ENCODE measurements around the gene FLT3LG. TPM values are rescaled to one million over a fixed set of nuclear protein-coding genes. Genes with fewer than 3 reads are reported as not detected.
"Not testable (repeated sequence)": the region's sequence is repeated elsewhere in the genome, so short reads cannot be mapped to it uniquely, and the experiment has no call there.

Gene FLT3LG
- total RNA-seq, 1 donor: 4.3 TPM

GRCh38 chr19:49443366-49444099, 30.5 kb upstream of the FLT3LG start:
- no peaks in the 10 kb centered on the region for H4K20me1 ChIP-seq (ENCODE audit: insufficient read depth, low read length)
- DNase-seq (ENCODE audit: insufficient read length, low spot score, missing footprints): peak; percentile 100
- H3K36me3 ChIP-seq (ENCODE audit: insufficient read depth, low read length): peaks cover 3% of the 10 kb centered on the region
- H3K9me3 ChIP-seq (ENCODE audit: low read depth, low read length): no peaks in the 10 kb centered on the region
- H3K79me2 ChIP-seq (ENCODE audit: insufficient read depth, low read length): no peaks in the 10 kb centered on the region
- H3K4me2 ChIP-seq (ENCODE audit: insufficient read depth, low read length): peak overlapping the region; percentile 94
- peak; percentile 66 for TF ChIP-seq CTCF (IDR thresholded peaks at IDR 0.05; ENCODE audit: extremely low read depth, low read depth, low read length)
- H3K27me3 ChIP-seq (ENCODE audit: insufficient read depth, low read length): peaks cover 38% of the 10 kb centered on the region
- peak overlapping the region; percentile 92 for H2AFZ ChIP-seq (ENCODE audit: low read length)
- H3K27ac ChIP-seq (ENCODE audit: low read depth, low read length): no peak overlapping the region
- peaks cover 10% of the 10 kb centered on the region for H3K4me1 ChIP-seq (ENCODE audit: insufficient read depth, low read length)
- H3K4me3 ChIP-seq (ENCODE audit: insufficient read depth, low read length): peak overlapping the region; percentile 76

GRCh38 chr19:49444100-49444700, 29.8 kb upstream of the FLT3LG start:
- H2AFZ ChIP-seq (ENCODE audit: low read length); H3K36me3 ChIP-seq (ENCODE audit: insufficient read depth, low read length); H3K9me3 ChIP-seq (ENCODE audit: low read depth, low read length); H4K20me1 ChIP-seq (ENCODE audit: insufficient read depth, low read length); H3K4me3 ChIP-seq (ENCODE audit: insufficient read depth, low read length); H3K4me1 ChIP-seq (ENCODE audit: insufficient read depth, low read length); H3K27ac ChIP-seq (ENCODE audit: low read depth, low read length); H3K79me2 ChIP-seq (ENCODE audit: insufficient read depth, low read length): not testable (repeated sequence)
- peak overlapping the region; percentile 94 for H3K4me2 ChIP-seq (ENCODE audit: insufficient read depth, low read length)
- H3K27me3 ChIP-seq (ENCODE audit: insufficient read depth, low read length): peaks cover 31% of the 10 kb centered on the region
- peak; percentile 79 for DNase-seq (ENCODE audit: insufficient read length, low spot score, missing footprints)

GRCh38 chr19:49445997-49446396, 28.0 kb upstream of the FLT3LG start:
- DNase-seq (ENCODE audit: insufficient read length, low spot score, missing footprints): peak; percentile 6
- Histone ChIP-seq H3K4me2 (ENCODE audit: insufficient read depth, low read length) (no peak overlapping the region), H3K9me3 (ENCODE audit: low read depth, low read length) (no peaks in the 10 kb centered on the region), H3K4me3 (ENCODE audit: insufficient read depth, low read length) (no peak overlapping the region), H3K27me3 (ENCODE audit: insufficient read depth, low read length) (peaks cover 14% of the 10 kb centered on the region), H3K27ac (ENCODE audit: low read depth, low read length) (no peak overlapping the region), H3K4me1 (ENCODE audit: insufficient read depth, low read length) (peaks cover 11% of the 10 kb centered on the region), H3K36me3 (ENCODE audit: insufficient read depth, low read length) (peaks cover 6% of the 10 kb centered on the region), H4K20me1 (ENCODE audit: insufficient read depth, low read length) (no peaks in the 10 kb centered on the region), H2AFZ (ENCODE audit: low read length) (no peak overlapping the region), H3K79me2 (ENCODE audit: insufficient read depth, low read length) (peaks cover 9% of the 10 kb centered on the region)
- no peak for TF ChIP-seq CTCF (IDR thresholded peaks at IDR 0.05; ENCODE audit: extremely low read depth, low read depth, low read length)

- Histone ChIP-seq H3K79me2 (ENCODE audit: insufficient read depth, low read length) (peaks cover 15% of the 10 kb centered on the region), H3K36me3 (ENCODE audit: insufficient read depth, low read length) (peaks cover 6% of the 10 kb centered on the region), H3K27me3 (ENCODE audit: insufficient read depth, low read length) (no peaks in the 10 kb centered on the region), H3K4me2 (ENCODE audit: insufficient read depth, low read length) (no peak overlapping the region), H4K20me1 (ENCODE audit: insufficient read depth, low read length) (no peaks in the 10 kb centered on the region), H3K27ac (ENCODE audit: low read depth, low read length) (no peak overlapping the region), H2AFZ (ENCODE audit: low read length) (no peak overlapping the region), H3K4me3 (ENCODE audit: insufficient read depth, low read length) (no peak overlapping the region), H3K9me3 (ENCODE audit: low read depth, low read length) (no peaks in the 10 kb centered on the region), H3K4me1 (ENCODE audit: insufficient read depth, low read length) (peaks cover 5% of the 10 kb centered on the region)
- no peak for TF ChIP-seq CTCF (IDR thresholded peaks at IDR 0.05; ENCODE audit: extremely low read depth, low read depth, low read length)
- peak; percentile 69 for DNase-seq (ENCODE audit: insufficient read length, low spot score, missing footprints)
Observed at GRCh38 chr19:49447485-49448431, 26.3 kb upstream of the FLT3LG start.
